GM21526 (cell line): Measurements from ENCODE around the gene OR8D2.
"Not testable (repeated sequence)": the region's sequence is repeated elsewhere in the genome, so short reads cannot be mapped to it uniquely, and the experiment has no call there.

ENCODE experiments used
- ATAC-seq: cut with Tn5 transposase; IDR thresholded peaks from one replicate; pipeline ENCODE4 v1.9.1; 2021; ENCODE audit warnings: moderate library complexity; ENCODE audit not compliant: unreplicated experiment, low FRiP score

Gene OR8D2

GRCh38 chr11:124294687-124295086 lies 25.3 kb downstream of the OR8D2 start:
- no peak for ATAC-seq

DNA sequence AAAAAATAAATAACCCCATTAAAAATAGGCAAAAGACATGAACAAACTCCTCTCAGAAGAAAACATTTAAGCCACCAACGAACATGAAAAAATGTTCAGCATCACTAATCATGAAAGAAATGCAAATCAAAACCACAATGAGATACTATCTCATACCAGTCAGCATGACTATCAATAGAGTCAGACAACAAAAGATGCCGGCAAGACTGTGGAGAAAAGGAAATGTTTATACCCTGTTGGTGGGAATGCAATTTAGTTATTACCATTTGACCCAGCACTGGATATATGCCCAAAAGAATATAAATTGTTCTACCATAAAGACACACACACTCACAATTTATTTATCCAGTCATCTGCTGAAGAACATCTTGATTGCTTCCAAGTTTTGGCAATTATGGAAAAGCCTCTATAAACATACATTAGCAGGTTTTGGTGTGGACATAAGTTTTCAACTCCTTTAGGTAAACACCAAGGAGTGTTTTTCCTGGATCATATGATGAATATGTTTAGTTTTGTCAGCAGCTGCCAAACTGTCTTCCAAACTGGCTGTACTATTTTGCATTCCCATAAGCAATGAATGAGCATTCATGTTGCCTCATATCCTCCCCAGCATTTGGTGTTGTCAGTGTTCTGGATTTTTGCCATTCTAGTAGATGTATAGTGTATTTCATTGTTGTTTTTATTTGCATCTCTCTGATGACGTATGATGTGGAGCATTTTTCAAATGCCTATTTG lies 34.2 kb downstream of the OR8D2 start:
- ATAC-seq, result no peak

DNA sequence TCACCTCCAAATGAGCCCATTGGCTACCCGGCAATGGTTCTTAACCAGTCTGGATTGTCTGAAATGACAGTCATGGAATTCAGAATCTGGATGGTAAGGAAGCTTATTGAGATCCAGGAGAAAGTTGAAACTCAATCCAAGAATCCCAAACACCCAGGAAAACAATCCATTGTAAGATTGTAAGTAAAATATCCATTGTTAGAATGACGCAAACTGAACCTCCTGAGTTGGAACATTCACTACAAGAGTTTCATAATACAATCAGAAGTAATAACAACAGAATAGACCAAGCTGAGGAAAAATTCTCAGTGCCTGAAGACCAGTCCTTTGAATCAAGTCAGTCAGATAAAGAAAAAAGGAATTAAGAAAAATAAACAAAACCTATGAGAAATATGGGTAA lies 41.7 kb downstream of the OR8D2 start:
- ATAC-seq, result no peak

DNA sequence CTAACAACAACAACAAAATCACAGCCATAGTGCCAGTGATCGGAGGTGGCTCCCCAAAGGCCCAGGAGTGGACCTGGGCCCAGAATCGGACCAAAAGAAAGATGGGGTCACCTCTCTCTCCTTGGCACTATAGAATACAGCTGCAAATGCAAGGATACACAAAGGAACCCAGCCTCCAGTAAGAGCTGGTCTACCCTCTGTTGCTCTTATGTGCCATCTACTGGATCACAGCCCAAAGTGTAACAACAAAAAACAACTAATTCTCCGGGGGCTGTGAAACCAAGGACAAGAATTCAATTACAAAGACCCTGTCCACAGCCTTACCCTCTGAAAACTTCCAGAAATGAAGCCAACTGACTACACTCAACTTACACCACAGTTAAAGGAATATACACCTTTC lies 42.2 kb downstream of the OR8D2 start:
- no peak for ATAC-seq

GRCh38 chr11:124277207-124277606 lies 42.8 kb downstream of the OR8D2 start:
- ATAC-seq, result no peak

GRCh38 chr11:124276081-124276480 lies 43.9 kb downstream of the OR8D2 start:
- ATAC-seq, result no peak

DNA sequence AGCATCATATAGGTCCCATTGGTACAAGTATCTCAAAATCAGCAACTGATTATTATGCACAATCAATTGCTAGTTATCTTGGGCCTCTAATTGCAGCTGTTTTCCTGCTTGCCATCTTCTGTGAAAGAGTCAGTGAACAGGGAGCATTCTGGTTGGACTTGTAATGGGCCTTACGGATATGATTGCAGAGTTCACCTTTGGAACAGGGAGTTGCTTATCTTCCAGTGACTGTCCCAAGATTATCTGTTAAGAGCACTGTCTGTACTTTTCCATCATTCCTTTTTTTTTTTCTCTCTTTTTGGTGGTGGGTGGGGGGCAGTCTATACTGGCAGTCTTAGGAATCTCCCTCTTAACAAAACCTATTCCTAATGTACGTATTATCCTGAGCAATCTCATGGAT lies 46.0 kb downstream of the OR8D2 start:
- ATAC-seq, result no peak

- ATAC-seq, result not testable (repeated sequence)
Measured at GRCh38 chr11:124270886-124271285, 49.1 kb downstream of the OR8D2 start.
